Ishikawa (cell line): Measurements from ENCODE around the gene AHI1.

Source experiments
- CEBPB ChIP-seq: IDR thresholded peaks from 2 replicates; pipeline ENCODE4 v1.6.1; 2012
- CREB1 ChIP-seq: IDR thresholded peaks from 2 replicates; pipeline ENCODE4 v1.6.1; 2012; ENCODE audit warnings: low read depth
- EGR1 ChIP-seq: IDR thresholded peaks from 2 replicates; pipeline ENCODE4 v1.6.1; 2012
- EP300 ChIP-seq: IDR thresholded peaks from 2 replicates; pipeline ENCODE4 v1.6.1; 2012; ENCODE audit warnings: borderline replicate concordance
- FOXM1 ChIP-seq: IDR thresholded peaks from 2 replicates; pipeline ENCODE4 v1.6.1; 2012; ENCODE audit warnings: low read depth, borderline replicate concordance
- NFIC ChIP-seq: IDR thresholded peaks from 2 replicates; pipeline ENCODE4 v1.6.1; 2012
- RAD21 ChIP-seq: IDR thresholded peaks from 2 replicates; pipeline ENCODE4 v1.6.1; 2012; ENCODE audit warnings: low read depth
- TAF1 ChIP-seq: IDR thresholded peaks from 2 replicates; pipeline ENCODE4 v1.6.1; 2012; ENCODE audit warnings: low read depth, mild to moderate bottlenecking
- TCF12 ChIP-seq: IDR thresholded peaks from 2 replicates; pipeline ENCODE4 v1.6.1; 2012; ENCODE audit warnings: low read depth
- TEAD4 ChIP-seq: IDR thresholded peaks from 2 replicates; pipeline ENCODE4 v1.6.1; 2012
- YY1 ChIP-seq: IDR thresholded peaks from 2 replicates; pipeline ENCODE4 v1.6.1; 2012; ENCODE audit warnings: low read depth
- ZBTB7A ChIP-seq: IDR thresholded peaks from 2 replicates; pipeline ENCODE4 v1.6.1; 2012; ENCODE audit warnings: low read depth
- TF ChIP-seq, protein P1 (sequence below): IDR thresholded peaks from 2 replicates; pipeline ENCODE4 v1.6.1; 2012
- TF ChIP-seq, protein P2 (sequence below): IDR thresholded peaks from 2 replicates; pipeline ENCODE4 v1.6.1; 2012
- TF ChIP-seq, protein P3 (sequence below): IDR thresholded peaks from 2 replicates; pipeline ENCODE4 v1.6.1; 2012; ENCODE audit warnings: low read depth, mild to moderate bottlenecking

The AHI1 gene

GRCh38 chr6:135265278-135265677, 232.3 kb downstream of the AHI1 start:
- TF ChIP-seq NFIC = no peak
- no peak for TF ChIP-seq RAD21
- TF ChIP-seq TCF12 = no peak
- TF ChIP-seq FOXM1 = no peak
- no peak for TF ChIP-seq TAF1
- TF ChIP-seq CREB1 = no peak
- TF ChIP-seq, protein P1, sequence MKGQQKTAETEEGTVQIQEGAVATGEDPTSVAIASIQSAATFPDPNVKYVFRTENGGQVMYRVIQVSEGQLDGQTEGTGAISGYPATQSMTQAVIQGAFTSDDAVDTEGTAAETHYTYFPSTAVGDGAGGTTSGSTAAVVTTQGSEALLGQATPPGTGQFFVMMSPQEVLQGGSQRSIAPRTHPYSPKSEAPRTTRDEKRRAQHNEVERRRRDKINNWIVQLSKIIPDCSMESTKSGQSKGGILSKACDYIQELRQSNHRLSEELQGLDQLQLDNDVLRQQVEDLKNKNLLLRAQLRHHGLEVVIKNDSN = no peak
- TF ChIP-seq YY1 = no peak
- TF ChIP-seq, protein P2, sequence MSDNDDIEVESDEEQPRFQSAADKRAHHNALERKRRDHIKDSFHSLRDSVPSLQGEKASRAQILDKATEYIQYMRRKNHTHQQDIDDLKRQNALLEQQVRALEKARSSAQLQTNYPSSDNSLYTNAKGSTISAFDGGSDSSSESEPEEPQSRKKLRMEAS = no peak

DNA sequence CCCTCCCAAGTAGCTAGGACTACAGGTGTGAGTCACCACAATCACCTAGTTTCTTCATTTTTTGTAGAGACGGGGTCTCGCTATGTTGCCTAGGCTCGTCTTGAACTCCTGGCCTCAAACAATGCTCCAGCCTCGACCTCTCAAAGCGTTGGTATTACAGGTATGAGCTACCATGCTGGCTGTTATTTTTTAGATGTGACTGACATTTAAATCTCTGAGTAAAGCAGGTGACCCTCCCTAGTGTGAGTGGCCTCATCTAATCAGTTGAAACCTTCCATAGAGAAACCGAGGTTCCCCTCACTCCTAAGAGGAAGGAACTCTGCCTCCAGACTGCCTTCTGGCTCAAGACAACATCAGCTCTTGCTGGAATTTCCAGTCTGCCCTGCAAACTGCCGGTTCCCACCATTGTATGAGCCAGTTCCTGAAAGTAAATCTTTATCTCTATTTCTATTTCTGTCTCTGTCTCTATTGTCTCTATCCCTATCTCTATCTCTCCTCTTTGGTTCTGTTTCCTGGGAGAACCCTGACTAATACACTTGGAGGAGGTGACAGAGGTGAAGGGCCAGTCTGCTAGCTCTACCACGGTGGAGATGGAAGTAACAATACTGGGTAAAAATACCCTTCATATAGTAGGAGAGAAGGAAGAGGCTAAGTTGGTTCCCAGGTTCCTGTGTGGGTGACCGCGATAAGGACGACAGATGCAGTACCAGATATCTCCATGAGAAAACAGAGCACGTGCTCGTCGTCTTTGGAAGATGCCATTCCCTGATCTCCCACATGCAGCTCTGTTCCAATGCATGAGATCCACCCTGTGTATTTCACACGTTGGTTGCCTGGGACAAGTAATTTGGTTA, 235.4 kb downstream of the AHI1 start:
- no peak for TF ChIP-seq EGR1
- no peak for TF ChIP-seq CEBPB
- TF ChIP-seq, protein P3, sequence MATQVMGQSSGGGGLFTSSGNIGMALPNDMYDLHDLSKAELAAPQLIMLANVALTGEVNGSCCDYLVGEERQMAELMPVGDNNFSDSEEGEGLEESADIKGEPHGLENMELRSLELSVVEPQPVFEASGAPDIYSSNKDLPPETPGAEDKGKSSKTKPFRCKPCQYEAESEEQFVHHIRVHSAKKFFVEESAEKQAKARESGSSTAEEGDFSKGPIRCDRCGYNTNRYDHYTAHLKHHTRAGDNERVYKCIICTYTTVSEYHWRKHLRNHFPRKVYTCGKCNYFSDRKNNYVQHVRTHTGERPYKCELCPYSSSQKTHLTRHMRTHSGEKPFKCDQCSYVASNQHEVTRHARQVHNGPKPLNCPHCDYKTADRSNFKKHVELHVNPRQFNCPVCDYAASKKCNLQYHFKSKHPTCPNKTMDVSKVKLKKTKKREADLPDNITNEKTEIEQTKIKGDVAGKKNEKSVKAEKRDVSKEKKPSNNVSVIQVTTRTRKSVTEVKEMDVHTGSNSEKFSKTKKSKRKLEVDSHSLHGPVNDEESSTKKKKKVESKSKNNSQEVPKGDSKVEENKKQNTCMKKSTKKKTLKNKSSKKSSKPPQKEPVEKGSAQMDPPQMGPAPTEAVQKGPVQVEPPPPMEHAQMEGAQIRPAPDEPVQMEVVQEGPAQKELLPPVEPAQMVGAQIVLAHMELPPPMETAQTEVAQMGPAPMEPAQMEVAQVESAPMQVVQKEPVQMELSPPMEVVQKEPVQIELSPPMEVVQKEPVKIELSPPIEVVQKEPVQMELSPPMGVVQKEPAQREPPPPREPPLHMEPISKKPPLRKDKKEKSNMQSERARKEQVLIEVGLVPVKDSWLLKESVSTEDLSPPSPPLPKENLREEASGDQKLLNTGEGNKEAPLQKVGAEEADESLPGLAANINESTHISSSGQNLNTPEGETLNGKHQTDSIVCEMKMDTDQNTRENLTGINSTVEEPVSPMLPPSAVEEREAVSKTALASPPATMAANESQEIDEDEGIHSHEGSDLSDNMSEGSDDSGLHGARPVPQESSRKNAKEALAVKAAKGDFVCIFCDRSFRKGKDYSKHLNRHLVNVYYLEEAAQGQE = no peak
- TF ChIP-seq, protein P1 = no peak
- TF ChIP-seq CREB1 = no peak
- no peak for TF ChIP-seq FOXM1
- TF ChIP-seq RAD21 = no peak
- no peak for TF ChIP-seq TEAD4
- no peak for TF ChIP-seq ZBTB7A
- TF ChIP-seq TAF1 = no peak
- TF ChIP-seq TCF12 = no peak
- TF ChIP-seq EP300 = no peak
- TF ChIP-seq, protein P2 = no peak
- TF ChIP-seq NFIC = no peak
- TF ChIP-seq YY1 = no peak

- TF ChIP-seq TEAD4 (no peak), YY1 (no peak), NFIC (no peak), CREB1 (no peak), EP300 (no peak), EGR1 (no peak), RAD21 (no peak), CEBPB (no peak), TCF12 (no peak), TAF1 (no peak), FOXM1 (no peak)
- TF ChIP-seq, protein P2 = no peak
- TF ChIP-seq, protein P1 = no peak
Measured at GRCh38 chr6:135260612-135261011, 236.9 kb downstream of the AHI1 start.

DNA sequence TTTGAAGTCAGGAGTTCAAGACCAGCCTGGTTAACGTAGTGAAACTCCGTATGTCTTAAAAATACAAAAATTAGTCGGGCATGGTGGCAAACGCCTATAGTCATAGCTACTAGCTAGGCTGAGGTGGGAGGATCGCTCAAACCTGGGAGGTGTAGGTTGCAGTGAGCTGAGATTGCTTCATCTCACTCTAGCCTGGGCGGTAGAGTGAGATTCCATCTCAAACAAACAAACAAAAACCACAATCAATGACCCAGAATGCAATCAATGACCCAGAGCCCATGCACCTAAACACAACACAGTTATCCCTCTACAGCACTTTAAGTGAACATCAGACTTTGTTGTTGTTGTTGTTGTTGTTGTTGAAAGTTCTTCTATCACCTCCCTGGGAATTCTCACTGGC, 238.6 kb downstream of the AHI1 start:
- TF ChIP-seq NFIC (no peak), TCF12 (no peak), FOXM1 (no peak), CEBPB (peak; percentile 58)

DNA sequence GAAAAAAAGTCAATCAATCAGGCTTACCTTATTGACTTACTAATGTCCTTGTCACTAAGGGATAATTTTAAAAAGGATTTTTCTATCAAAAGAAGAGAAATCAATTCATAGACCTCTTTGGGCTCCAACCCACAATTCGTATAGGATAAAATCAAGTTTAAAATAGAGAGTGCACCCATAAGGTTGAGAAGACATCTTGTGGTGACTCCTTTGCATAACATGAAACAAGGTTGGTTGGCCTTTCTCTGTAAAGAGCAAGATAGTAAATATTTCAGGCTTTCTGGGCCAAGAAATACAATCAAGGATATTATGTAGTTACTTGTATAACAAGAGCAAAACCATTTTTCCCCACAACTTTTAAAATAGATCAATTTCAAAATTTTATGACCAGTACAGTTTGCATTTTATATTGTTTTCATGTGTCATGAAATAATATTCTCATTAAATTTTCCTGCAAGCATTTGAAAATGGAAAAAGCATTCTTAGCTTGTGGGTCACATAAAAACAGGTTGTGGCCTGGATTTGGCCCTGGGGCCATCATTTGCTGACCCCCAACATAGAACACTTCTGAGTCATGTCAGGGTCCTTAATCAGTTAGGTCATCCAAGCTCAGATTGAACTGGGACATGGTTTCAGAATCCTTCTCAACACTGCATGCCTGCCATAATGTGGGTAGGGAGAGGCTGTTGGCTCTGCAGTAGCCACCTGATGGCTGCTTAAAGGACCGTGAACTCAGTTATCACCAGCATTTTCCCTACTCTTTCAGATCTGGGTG, 239.7 kb downstream of the AHI1 start:
- TF ChIP-seq TAF1 = no peak
- TF ChIP-seq RAD21 = peak; percentile 32

- TF ChIP-seq YY1 (no peak), CREB1 (no peak), EGR1 (no peak)
- TF ChIP-seq, protein P1 = no peak
Measured at GRCh38 chr6:135256866-135257265, 240.7 kb downstream of the AHI1 start.
